NCI-H460 (cell line): ENCODE data around the gene PDLIM3. TPM values are rescaled to one million over a fixed set of nuclear protein-coding genes. Genes with fewer than 3 reads are reported as not detected.
"Not testable (repeated sequence)": the region's sequence is repeated elsewhere in the genome, so short reads cannot be mapped to it uniquely, and the experiment has no call there.

Experiments used
- DNase-seq: peaks from one replicate; pipeline ENCODE4 v3.0.0-alpha.2; 2016; ENCODE audit warnings: low read depth; ENCODE audit errors: extremely low read depth
- total RNA-seq: library from RNA; depleted of rRNA; stranded (reverse); fragments of >200 nt; shearing (Covaris generic); gene quantifications from 2 replicates; pipeline ENCODE4 v1.2.3, GENCODE V29; 2014

Gene PDLIM3
- total RNA-seq, 1 experiment from 2014 or later = 7.8 TPM

GRCh38 chr4:185554365-185555126 is 19.2 kb upstream of the PDLIM3 start:
- no peak for DNase-seq

GRCh38 chr4:185552254-185552653 is 16.9 kb upstream of the PDLIM3 start:
- DNase-seq = no peak

GRCh38 chr4:185550933-185551332 is 15.6 kb upstream of the PDLIM3 start:
- no peak for DNase-seq

GRCh38 chr4:185549095-185549639 is 13.9 kb upstream of the PDLIM3 start:
- DNase-seq = no peak

- DNase-seq = no peak
Observed at GRCh38 chr4:185548587-185548986, 13.3 kb upstream of the PDLIM3 start.

- DNase-seq = no peak
Observed at GRCh38 chr4:185546335-185546734, 11.0 kb upstream of the PDLIM3 start.

GRCh38 chr4:185542626-185543315 is 7.5 kb upstream of the PDLIM3 start:
- DNase-seq = no peak

GRCh38 chr4:185541251-185541727 is 6.0 kb upstream of the PDLIM3 start:
- DNase-seq = no peak

- no peak for DNase-seq
Observed at GRCh38 chr4:185540487-185541120, 5.3 kb upstream of the PDLIM3 start.

- DNase-seq = no peak
Observed at GRCh38 chr4:185540040-185540439, 4.7 kb upstream of the PDLIM3 start.

- no peak for DNase-seq
Observed at GRCh38 chr4:185538806-185539205, 3.5 kb upstream of the PDLIM3 start.

GRCh38 chr4:185536411-185536709 is 1.1 kb upstream of the PDLIM3 start:
- no peak for DNase-seq

GRCh38 chr4:185535612-185536410 is 504 bp upstream of the PDLIM3 start:
- DNase-seq = no peak

GRCh38 chr4:185534511-185534865 is 819 bp downstream of the PDLIM3 start:
- peak; percentile 9 for DNase-seq

- DNase-seq = no peak
Observed at GRCh38 chr4:185532795-185533324, 2.4 kb downstream of the PDLIM3 start.

- no peak for DNase-seq
Observed at GRCh38 chr4:185532293-185532692, 3.0 kb downstream of the PDLIM3 start.

- not testable (repeated sequence) for DNase-seq
Observed at GRCh38 chr4:185531654-185532053, 3.7 kb downstream of the PDLIM3 start.

GRCh38 chr4:185529413-185529812 is 5.9 kb downstream of the PDLIM3 start:
- DNase-seq = no peak

GRCh38 chr4:185524888-185525863 is 10.1 kb downstream of the PDLIM3 start:
- no peak for DNase-seq
